Omental fat pad (tissue), 4 donors: Measurements from ENCODE around the gene ENHO. TPM values are rescaled to one million over a fixed set of nuclear protein-coding genes. Genes with fewer than 3 reads are reported as not detected.
"Not testable (repeated sequence)": the region's sequence is repeated elsewhere in the genome, so short reads cannot be mapped to it uniquely, and the experiment has no call there.

ENCODE experiments used
- ATAC-seq: fragments of 150-250 bp; one replicate; pipeline ENCODE4 v1.9.1; 2016; ENCODE audit warnings: mild to moderate bottlenecking, moderate library complexity; ENCODE audit not compliant: low FRiP score
- DNase-seq: peaks from one replicate; pipeline ENCODE4 v3.0.0-alpha.2; 2019; ENCODE audit warnings: low spot score
- CTCF ChIP-seq, 3 donors: fragments of 450-650 bp; IDR thresholded peaks; one replicate each; pipeline ENCODE4 v1.5.1; 2016 to 2017; ENCODE audit warnings: antibody characterized with exemption in 3 of 3, mild to moderate bottlenecking in 3 of 3, moderate library complexity in 2 of 3
- total RNA-seq, 4 donors: library from RNA; depleted of rRNA; stranded (reverse); fragments of >200 nt; gene quantifications; one replicate each; pipeline ENCODE4 v1.1.0, GENCODE V29; 2016

Gene ENHO
- total RNA-seq, 4 donors from 2014 or later = not detected

- no peak for DNase-seq
- ATAC-seq = no peak
- no peak for TF ChIP-seq CTCF (IDR thresholded peaks at IDR 0.05)
Measured at GRCh38 chr9:34546102-34546833, 23.5 kb upstream of the ENHO start.

- TF ChIP-seq CTCF (IDR thresholded peaks at IDR 0.05) = no peak
- DNase-seq = no peak
Measured at GRCh38 chr9:34545497-34545896, 22.7 kb upstream of the ENHO start.

GRCh38 chr9:34544035-34544434 is 21.2 kb upstream of the ENHO start:
- DNase-seq = no peak
- ATAC-seq = no peak
- TF ChIP-seq CTCF (IDR thresholded peaks at IDR 0.05) = no peak

More at GRCh38 chr9:34545497-34545896, 22.7 kb upstream of the ENHO start:
- ATAC-seq = no peak

GRCh38 chr9:34541540-34541939 is 18.8 kb upstream of the ENHO start:
- ATAC-seq = no peak
- DNase-seq = no peak
- no peak for TF ChIP-seq CTCF (IDR thresholded peaks at IDR 0.05)

- no peak for DNase-seq
- TF ChIP-seq CTCF (IDR thresholded peaks at IDR 0.05) = no peak
- ATAC-seq = no peak
Measured at GRCh38 chr9:34540827-34541226, 18.0 kb upstream of the ENHO start.

- no peak for TF ChIP-seq CTCF (IDR thresholded peaks at IDR 0.05)
- no peak for ATAC-seq
- no peak for DNase-seq
Measured at GRCh38 chr9:34536685-34537084, 13.9 kb upstream of the ENHO start.

- not testable (repeated sequence) for DNase-seq
Measured at GRCh38 chr9:34532041-34532440, 9.3 kb upstream of the ENHO start.

More at GRCh38 chr9:34532041-34532440, 9.3 kb upstream of the ENHO start:
- ATAC-seq = not testable (repeated sequence)
